Lower lobe of right lung (tissue), 2 donors: ENCODE data around the gene ASB3. TPM values are rescaled to one million over a fixed set of nuclear protein-coding genes. Genes with fewer than 3 reads are reported as not detected.

Experiments
- ATAC-seq, 2 donors: fragments of 200-7000 bp; cut with Tn5 transposase; one replicate each; pipeline ENCODE4 v1.9.1; 2020 to 2022; ENCODE audit warnings: mild to moderate bottlenecking in 2 of 2, moderate library complexity in 2 of 2
- DNase-seq: peaks from one replicate; pipeline ENCODE4 v3.0.0-alpha.2; 2020
- H3K27ac ChIP-seq: fragments of 200-600 bp; one replicate; pipeline ENCODE4 v1.8.0; 2022
- H3K27me3 ChIP-seq: fragments of 200-600 bp; one replicate; pipeline ENCODE4 v1.8.0; 2022; ENCODE audit warnings: low read depth
- H3K36me3 ChIP-seq: fragments of 200-600 bp; one replicate; pipeline ENCODE4 v1.8.0; 2022; ENCODE audit warnings: mild to moderate bottlenecking
- H3K4me1 ChIP-seq: fragments of 200-600 bp; one replicate; pipeline ENCODE4 v1.8.0; 2022
- H3K4me3 ChIP-seq: fragments of 200-600 bp; one replicate; pipeline ENCODE4 v1.8.0; 2022; ENCODE audit warnings: mild to moderate bottlenecking
- H3K9me3 ChIP-seq: fragments of 200-600 bp; one replicate; pipeline ENCODE4 v1.8.0; 2022
- intact Hi-C: fragments of 100-400 bp; cut with DNase I; formaldehyde crosslinking; loops from one replicate; pipeline ENCODE4 v1.11.0; 2022
- total RNA-seq: library from RNA; stranded (reverse); fragmentation: NEBNext Ultra II Directional; extraction: Animal tissue kit (Norgen Biotek cat#: 25700); gene quantifications from one replicate; pipeline ENCODE4 v1.2.1, GENCODE V29; 2021
- TF ChIP-seq, protein P1 (sequence below): fragments of 200-600 bp; IDR thresholded peaks from one replicate; pipeline ENCODE4 v1.8.0; 2022; ENCODE audit warnings: antibody characterized with exemption, mild to moderate bottlenecking
- donor health status: DM: no; HTN: yes; CAD: no; lungs with severe emphysema.

ASB3 gene
- total RNA-seq, 1 donor from 2014 or later, result 35.0 TPM

DNA sequence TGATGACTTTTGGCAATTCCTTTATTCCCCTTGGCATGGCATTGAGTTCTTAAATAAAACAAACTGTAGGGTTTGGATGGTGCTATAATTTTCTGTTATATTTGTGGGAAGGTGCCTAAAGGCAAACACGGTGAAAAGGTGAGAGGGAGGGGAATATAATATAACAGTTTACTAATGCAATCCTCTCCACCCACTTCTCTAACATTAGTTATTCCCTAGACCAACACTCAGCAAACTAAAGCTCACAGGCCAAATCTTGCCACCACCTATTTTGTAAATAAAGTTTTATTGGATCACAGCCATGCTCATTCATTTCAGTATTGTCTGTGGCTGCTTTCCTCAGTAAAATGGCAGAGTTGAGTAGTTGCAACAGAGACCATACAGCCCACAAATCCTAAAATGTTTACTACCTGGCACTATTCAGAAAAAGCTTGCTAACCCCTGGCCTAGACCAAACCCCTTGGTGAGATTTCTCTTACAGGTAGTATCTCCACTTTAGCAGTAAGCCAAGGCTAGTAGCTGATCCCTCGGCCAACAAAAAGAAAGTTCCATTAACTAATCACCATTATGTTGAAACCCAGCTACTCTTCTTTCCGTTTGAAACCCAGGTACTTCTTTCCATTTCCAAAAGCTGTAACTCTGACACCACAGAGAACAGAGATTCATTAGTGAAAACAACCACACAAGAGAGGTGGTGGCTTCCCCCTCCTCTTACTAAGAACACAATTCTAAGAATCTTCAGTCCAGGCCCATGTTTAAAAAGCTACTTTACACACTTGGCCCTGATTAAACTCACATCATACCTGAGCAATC, 155.2 kb downstream of the ASB3 start:
- H3K4me3 ChIP-seq, result no peak overlapping the region
- intact Hi-C loops, result no loop called here
- H3K36me3 ChIP-seq, result no peaks in the 10 kb centered on the region
- no peaks in the 10 kb centered on the region for H3K9me3 ChIP-seq
- no peaks in the 10 kb centered on the region for H3K4me1 ChIP-seq
- TF ChIP-seq, protein P1, sequence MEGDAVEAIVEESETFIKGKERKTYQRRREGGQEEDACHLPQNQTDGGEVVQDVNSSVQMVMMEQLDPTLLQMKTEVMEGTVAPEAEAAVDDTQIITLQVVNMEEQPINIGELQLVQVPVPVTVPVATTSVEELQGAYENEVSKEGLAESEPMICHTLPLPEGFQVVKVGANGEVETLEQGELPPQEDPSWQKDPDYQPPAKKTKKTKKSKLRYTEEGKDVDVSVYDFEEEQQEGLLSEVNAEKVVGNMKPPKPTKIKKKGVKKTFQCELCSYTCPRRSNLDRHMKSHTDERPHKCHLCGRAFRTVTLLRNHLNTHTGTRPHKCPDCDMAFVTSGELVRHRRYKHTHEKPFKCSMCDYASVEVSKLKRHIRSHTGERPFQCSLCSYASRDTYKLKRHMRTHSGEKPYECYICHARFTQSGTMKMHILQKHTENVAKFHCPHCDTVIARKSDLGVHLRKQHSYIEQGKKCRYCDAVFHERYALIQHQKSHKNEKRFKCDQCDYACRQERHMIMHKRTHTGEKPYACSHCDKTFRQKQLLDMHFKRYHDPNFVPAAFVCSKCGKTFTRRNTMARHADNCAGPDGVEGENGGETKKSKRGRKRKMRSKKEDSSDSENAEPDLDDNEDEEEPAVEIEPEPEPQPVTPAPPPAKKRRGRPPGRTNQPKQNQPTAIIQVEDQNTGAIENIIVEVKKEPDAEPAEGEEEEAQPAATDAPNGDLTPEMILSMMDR, result no peak
- ATAC-seq, result no peak
- no peak overlapping the region for H3K27ac ChIP-seq
- no peaks in the 10 kb centered on the region for H3K27me3 ChIP-seq
- no peak for DNase-seq

DNA sequence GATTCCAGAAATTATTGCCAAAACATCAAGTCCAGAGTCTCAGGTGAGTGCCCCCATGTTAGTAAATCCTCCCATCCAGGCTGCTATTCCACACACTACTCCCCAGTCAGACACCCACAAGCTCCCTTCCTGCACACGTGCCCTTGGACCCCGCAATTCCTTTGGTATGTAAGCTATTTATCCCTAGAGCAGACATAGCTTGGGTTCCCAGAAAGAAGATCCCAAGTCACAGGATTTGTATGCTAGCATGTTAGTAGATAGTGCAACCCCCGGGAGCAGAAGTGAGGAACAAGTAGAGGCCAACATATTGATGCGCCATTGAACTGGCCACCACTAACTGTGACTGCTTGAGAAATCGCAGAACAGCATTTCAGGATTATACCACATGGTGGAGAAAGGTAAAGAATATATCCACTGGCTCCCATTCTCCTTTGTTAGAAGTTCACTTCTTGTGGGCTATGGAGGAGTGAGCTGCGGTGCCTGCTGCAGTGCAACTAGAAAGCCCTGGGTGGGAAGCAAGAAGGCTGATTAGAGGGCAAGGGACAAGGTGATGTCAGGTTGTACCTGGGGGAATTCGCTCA, 156.6 kb downstream of the ASB3 start:
- intact Hi-C loops, result no loop called here
- ATAC-seq, result no peak
- TF ChIP-seq, protein P1, result no peak

DNA sequence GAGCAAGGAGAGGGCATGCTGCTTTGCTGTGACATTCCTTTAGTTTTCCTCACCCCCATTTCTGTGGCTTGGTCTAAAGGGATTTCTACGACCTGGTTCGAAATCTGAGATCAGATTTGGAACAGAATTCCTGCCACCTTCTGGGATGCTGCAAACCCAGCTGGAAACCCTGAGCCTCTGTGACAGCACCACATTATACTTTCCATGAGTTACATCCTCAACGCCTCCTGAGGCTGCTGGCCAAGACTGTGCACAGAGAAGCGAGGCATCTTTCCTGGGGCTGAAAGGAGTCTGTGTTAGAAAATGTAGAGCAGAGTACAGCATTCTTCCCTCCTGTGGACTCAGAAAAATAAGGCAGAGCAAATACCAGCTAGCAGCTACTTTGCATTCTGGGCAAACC, 157.3 kb downstream of the ASB3 start:
- Histone ChIP-seq H3K27ac (no peak overlapping the region), H3K9me3 (no peaks in the 10 kb centered on the region), H3K4me3 (no peak overlapping the region), H3K36me3 (no peaks in the 10 kb centered on the region), H3K27me3 (no peaks in the 10 kb centered on the region), H3K4me1 (no peaks in the 10 kb centered on the region)
- ATAC-seq (no peak), DNase-seq (no peak)
- TF ChIP-seq, protein P1, result no peak
- intact Hi-C loops, result no loop called here

More for the DNA sequence above, 156.6 kb downstream of the ASB3 start:
- no peak overlapping the region for H3K27ac ChIP-seq
- no peak for DNase-seq
- H3K9me3 ChIP-seq, result no peaks in the 10 kb centered on the region
- no peaks in the 10 kb centered on the region for H3K27me3 ChIP-seq
- no peaks in the 10 kb centered on the region for H3K36me3 ChIP-seq
- H3K4me3 ChIP-seq, result no peak overlapping the region
- H3K4me1 ChIP-seq, result no peaks in the 10 kb centered on the region

DNA sequence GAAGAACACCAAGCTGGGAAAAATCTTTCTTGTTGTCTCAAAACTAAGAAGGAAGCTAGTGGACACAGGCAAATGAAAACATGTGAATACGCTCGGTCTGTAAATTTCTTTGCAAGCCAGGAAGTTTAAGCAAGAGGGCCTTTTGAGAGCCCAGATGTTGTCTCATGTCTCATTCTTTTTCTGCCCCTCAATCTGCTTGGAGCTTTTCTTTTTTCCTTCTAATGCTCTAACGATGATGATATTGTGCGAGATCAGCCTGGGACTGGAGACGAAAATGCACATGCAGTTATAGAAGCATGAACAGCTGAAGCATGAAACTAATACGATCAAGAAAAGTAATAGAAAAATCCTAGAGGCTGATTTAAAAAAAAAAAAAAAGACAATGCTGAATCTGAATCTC, 157.8 kb downstream of the ASB3 start:
- no peaks in the 10 kb centered on the region for H3K4me1 ChIP-seq
- no peak overlapping the region for H3K4me3 ChIP-seq
- no peak overlapping the region for H3K27ac ChIP-seq
- H3K27me3 ChIP-seq, result no peaks in the 10 kb centered on the region
- ATAC-seq (no peak), DNase-seq (no peak)
- intact Hi-C loops, result no loop called here
- no peaks in the 10 kb centered on the region for H3K36me3 ChIP-seq
- TF ChIP-seq, protein P1, result no peak
- no peaks in the 10 kb centered on the region for H3K9me3 ChIP-seq

DNA sequence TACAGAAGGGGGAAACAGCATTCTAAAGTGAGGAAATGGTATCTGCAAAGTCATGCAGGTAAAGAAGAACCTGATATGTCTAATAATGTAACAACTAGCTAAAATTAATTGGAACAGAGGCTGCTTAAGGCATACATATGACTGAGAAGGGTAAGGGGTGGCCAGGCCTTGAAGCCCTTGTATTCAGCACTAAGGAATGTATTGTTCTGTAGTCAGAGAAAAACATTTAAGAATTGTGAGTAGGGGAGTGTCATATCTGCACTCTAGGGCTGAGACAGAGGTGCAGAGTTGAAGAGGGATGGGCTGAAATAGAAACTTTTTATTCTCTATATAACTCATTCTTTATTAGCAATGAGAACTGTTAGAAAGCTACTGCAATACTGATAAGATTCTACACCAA, 164.6 kb downstream of the ASB3 start:
- intact Hi-C loops, result no loop called here
- Histone ChIP-seq H3K27ac (no peak overlapping the region), H3K9me3 (no peaks in the 10 kb centered on the region), H3K4me3 (no peak overlapping the region), H3K36me3 (no peaks in the 10 kb centered on the region), H3K4me1 (no peaks in the 10 kb centered on the region), H3K27me3 (no peaks in the 10 kb centered on the region)
- ATAC-seq (no peak), DNase-seq (no peak)
- TF ChIP-seq, protein P1, result no peak
